Bronchial epithelial cell (primary cell): Measurements from ENCODE around the gene FOXS1. TPM values are rescaled to one million over a fixed set of nuclear protein-coding genes. Genes with fewer than 3 reads are reported as not detected.
A peak's percentile ranks its signal among the peaks of the same experiment; 100 is the strongest.

Experiments
- DNase-seq: peaks from one replicate; pipeline ENCODE4 v3.0.0-alpha.2; 2010; ENCODE audit warnings: low read depth
- FAIRE-seq: peaks from 2 replicates; lab custom pipeline; 2011; peaks lifted over from hg19 to GRCh38; lab: Jason Lieb, UNC
- H3K27me3 ChIP-seq: 2 replicates; pipeline ENCODE4 v1.5.1; 2011; ENCODE audit warnings: low read length; ENCODE audit not compliant: control insufficient read depth, insufficient read depth
- H3K36me3 ChIP-seq: 2 replicates; pipeline ENCODE4 v1.5.1; 2011; ENCODE audit warnings: low read length; ENCODE audit not compliant: control insufficient read depth, insufficient read depth
- H3K4me3 ChIP-seq: 2 replicates; pipeline ENCODE4 v1.5.1; 2011; ENCODE audit warnings: mild to moderate bottlenecking, low read depth, low read length, control low read depth
- total RNA-seq: library from RNA; depleted of rRNA; stranded (reverse); fragments of >200 nt; gene quantifications from 2 replicates; pipeline ENCODE4 v1.2.1, GENCODE V29; 2014
- TF ChIP-seq, protein P1 (sequence below): IDR thresholded peaks from 2 replicates; pipeline ENCODE4 v1.5.1; 2011; ENCODE audit warnings: mild to moderate bottlenecking, moderate library complexity, low read length, control low read depth, inconsistent platforms; ENCODE audit not compliant: insufficient read depth, severe bottlenecking

FOXS1 gene
- total RNA-seq: not detected in 2 replicates

DNA sequence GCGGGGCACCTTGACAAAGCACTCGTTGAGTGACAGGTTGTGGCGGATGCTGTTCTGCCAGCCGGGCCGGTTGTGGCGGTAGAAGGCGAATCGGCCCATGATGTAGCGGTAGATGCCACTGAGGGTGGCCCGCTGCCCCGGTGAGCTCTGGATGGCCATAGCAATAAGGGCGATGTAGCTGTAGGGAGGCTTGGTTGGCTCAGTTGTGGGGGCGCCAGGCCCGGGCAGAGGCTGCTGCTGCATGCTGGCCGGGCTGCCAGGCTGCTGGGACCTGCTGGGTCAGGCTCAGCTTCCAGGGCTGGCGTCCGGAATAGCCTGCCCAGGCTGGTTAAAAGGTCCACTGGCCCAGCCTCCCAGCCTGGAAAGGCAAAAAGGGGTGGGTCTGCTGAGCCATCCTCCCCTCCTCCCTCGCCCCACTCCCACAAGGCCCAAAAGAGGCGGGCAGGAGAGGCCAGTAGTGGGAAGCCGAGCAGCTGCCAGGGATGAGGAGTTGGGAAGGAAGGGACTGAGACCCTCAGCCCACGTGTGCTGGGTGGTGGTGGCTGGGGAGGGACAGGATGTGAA, at the start of gene FOXS1:
Gene FOXS1 (minus strand): TSS at position 305 of the 564 bp plus-strand sequence. CDS start 62 bp downstream, at position 243.
- TF ChIP-seq, protein P1, sequence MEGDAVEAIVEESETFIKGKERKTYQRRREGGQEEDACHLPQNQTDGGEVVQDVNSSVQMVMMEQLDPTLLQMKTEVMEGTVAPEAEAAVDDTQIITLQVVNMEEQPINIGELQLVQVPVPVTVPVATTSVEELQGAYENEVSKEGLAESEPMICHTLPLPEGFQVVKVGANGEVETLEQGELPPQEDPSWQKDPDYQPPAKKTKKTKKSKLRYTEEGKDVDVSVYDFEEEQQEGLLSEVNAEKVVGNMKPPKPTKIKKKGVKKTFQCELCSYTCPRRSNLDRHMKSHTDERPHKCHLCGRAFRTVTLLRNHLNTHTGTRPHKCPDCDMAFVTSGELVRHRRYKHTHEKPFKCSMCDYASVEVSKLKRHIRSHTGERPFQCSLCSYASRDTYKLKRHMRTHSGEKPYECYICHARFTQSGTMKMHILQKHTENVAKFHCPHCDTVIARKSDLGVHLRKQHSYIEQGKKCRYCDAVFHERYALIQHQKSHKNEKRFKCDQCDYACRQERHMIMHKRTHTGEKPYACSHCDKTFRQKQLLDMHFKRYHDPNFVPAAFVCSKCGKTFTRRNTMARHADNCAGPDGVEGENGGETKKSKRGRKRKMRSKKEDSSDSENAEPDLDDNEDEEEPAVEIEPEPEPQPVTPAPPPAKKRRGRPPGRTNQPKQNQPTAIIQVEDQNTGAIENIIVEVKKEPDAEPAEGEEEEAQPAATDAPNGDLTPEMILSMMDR: no peak
- Histone ChIP-seq H3K36me3 (no peaks in the 10 kb centered on the region), H3K4me3 (no peak within 1 kb of the TSS), H3K27me3 (peaks cover 2% of the 10 kb centered on the region)
- FAIRE-seq (no peak), DNase-seq (peak; percentile 29)

DNA sequence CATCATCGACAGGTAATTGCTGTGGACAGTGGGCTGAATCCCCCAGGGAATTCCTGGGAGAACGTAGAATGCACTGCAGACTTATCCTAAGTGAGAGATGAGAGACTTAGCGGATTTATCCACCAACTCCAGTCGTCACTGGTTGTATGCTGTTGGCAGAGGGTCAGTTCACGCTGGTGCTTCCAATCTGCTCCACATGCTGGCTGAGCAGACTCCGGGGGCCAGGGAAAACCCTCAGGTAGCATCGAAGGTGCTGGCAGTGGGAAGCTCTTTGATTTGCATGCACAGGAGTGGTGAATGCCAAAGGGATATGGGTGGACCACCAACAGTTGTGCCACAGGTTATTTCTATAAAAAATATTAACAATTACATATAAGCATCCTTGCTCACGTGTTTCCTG, 45.2 kb upstream of the FOXS1 start:
- no peak for DNase-seq
- TF ChIP-seq, protein P1: no peak
- Histone ChIP-seq H3K4me3 (no peak overlapping the region), H3K27me3 (no peaks in the 10 kb centered on the region), H3K36me3 (no peaks in the 10 kb centered on the region)
- FAIRE-seq: no peak

DNA sequence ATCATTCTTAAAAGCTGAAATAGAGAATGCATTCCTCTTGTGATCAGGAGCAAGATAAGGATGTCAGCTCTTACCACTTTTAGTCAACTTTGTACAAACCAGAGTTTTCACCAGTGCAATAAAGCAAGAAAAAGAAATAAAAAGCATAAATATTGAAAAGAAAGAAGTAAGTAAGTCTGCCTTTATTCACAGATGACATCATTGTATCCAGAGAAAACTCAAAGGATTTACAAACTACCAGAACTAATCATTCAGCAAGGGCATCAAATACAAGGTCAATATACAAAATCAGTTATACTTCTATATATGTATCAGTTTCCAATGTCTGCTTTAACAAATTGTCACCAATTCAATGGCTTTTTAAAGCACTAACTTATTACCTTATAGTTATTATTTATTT, 38.4 kb upstream of the FOXS1 start:
- Histone ChIP-seq H3K27me3 (no peaks in the 10 kb centered on the region), H3K4me3 (no peak overlapping the region), H3K36me3 (no peaks in the 10 kb centered on the region)
- DNase-seq: no peak
- no peak for FAIRE-seq
- TF ChIP-seq, protein P1: no peak

DNA sequence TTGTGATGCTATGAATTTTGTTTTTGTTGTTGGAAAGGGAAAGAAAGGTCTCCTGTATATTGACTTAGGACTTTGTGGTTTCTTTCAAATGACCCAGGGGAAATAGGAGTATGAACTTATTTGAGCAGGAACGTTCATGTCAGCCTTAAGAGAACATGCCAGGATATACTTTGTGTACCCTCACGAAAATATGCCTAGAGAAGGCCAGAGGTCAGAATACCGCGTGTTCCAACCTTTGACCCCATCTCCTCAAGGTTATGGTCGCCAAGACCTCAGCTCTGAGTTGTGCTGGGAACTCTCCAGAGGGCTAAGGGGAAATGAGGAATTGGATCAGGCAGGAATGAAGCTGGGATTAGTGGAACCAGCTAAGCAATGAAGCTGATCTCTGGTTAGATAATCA, 36.5 kb upstream of the FOXS1 start:
- Histone ChIP-seq H3K27me3 (no peaks in the 10 kb centered on the region), H3K36me3 (no peaks in the 10 kb centered on the region), H3K4me3 (no peak overlapping the region)
- DNase-seq (no peak), FAIRE-seq (no peak)
- TF ChIP-seq, protein P1: no peak

DNA sequence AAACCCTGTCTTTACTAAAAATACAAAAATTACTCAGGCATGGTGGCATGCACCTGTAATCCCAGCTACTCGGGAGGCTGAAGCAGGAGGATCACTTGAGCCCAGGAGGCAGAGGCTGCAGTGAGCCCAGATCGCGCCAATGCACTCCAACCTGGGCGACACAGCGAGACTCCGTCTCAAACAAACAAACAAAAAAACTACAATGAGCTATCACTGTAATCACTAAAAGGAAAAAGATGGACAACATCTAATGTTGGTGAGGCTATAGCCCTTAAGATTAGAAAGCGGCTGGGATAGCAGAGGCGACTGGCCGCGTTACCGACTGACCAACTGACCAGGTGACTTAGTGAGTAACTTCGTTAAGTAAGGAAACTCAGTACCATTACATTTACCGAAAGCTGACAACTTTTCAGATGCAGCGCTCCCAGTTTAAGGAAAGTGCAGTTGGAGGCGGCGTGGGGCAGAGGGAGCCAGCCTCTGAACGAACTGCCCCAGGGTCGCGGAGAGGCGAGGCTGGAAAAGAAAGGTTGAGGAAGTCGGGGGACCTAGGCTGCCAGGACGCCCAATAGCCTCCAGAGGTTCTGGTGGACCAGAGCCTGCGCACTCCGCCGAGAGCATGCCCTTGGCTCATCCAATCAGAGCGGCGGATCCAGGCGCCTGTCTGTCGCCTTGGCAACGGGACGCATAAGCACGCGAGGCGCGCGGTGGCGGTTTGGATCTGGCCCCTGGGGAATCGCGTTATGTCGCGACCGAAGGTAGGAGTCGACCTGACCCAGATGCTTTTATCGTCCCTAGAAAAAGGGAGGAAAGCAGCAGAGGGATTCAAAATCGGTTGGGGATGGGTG, 34.0 kb upstream of the FOXS1 start:
- H3K27me3 ChIP-seq: no peaks in the 10 kb centered on the region
- no peaks in the 10 kb centered on the region for H3K36me3 ChIP-seq
- FAIRE-seq (no peak), DNase-seq (peak; percentile 83)
- TF ChIP-seq, protein P1: no peak
- H3K4me3 ChIP-seq: peak overlapping the region; percentile 56

DNA sequence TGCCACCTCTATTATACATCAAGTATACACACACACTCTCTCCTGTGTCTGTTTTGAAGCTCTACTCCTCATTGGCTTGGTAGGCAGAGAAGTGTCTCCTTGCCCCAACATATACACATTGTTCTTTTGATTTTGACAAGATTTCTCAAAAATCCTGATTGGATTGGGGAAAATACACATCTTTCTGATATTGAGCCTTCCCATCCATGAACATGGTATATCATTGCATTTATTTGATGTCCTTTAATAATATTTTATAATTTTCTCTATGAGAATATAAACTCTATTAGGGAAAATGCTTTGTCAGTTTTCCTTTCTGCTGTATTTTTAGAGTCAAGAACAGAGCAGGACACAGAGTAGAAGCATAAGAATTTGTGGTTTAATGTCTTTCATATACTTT, 32.3 kb upstream of the FOXS1 start:
- no peaks in the 10 kb centered on the region for H3K36me3 ChIP-seq
- H3K27me3 ChIP-seq: no peaks in the 10 kb centered on the region
- H3K4me3 ChIP-seq: no peak overlapping the region
- TF ChIP-seq, protein P1: no peak
- FAIRE-seq: no peak
- DNase-seq: no peak
